CD4-positive, alpha-beta T cell (primary cell): ENCODE results near the gene GNLY. TPM values are rescaled to one million over a fixed set of nuclear protein-coding genes. Genes with fewer than 3 reads are reported as not detected.

Experiments
- ATAC-seq: fragments of 200-7000 bp; cut with Tn5 transposase; one replicate; pipeline ENCODE4 v1.10.0; 2022; ENCODE audit warnings: mild to moderate bottlenecking; ENCODE audit not compliant: poor library complexity
- CTCF ChIA-PET: fragments of 350-600 bp; sonication (Branson Sonifier 250); formaldehyde crosslinking; loops from one replicate; lab custom pipeline; 2021; ENCODE audit warnings: antibody characterized with exemption, inconsistent platforms; lab: Charles Lee
- POLR2A ChIA-PET: fragments of 350-600 bp; sonication (Branson Sonifier 250); formaldehyde crosslinking; loops from one replicate; lab custom pipeline; 2021; ENCODE audit warnings: antibody characterized with exemption, inconsistent platforms; lab: Charles Lee
- DNase-seq, 14 experiments: peaks; one replicate each; pipeline ENCODE4 v3.0.0-alpha.2; 2013 to 2020; ENCODE audit warnings: mixed read lengths in 2 of 14
- H3K27ac ChIP-seq, 2 donors: one replicate each; pipeline versions ENCODE4 v1.5.1 to v1.7.0; 2013; ENCODE audit warnings: low read length in 2 of 2, low read depth in 1 of 2, mild to moderate bottlenecking in 1 of 2
- H3K27me3 ChIP-seq, 2 experiments: 1 replicate in 1 of 2; 2 replicates in 1 of 2; pipeline versions ENCODE4 v1.6.1 to v1.7.0; 2013; ENCODE audit warnings: low read length in 2 of 2, control low read depth in 1 of 2, mild to moderate bottlenecking in 1 of 2, moderate library complexity in 1 of 2; ENCODE audit not compliant: insufficient read depth in 2 of 2, control insufficient read depth in 1 of 2
- H3K36me3 ChIP-seq: one replicate; pipeline ENCODE4 v1.6.1; 2013; ENCODE audit warnings: low read length, control low read depth; ENCODE audit not compliant: insufficient read depth
- H3K4me1 ChIP-seq: one replicate; pipeline ENCODE4 v1.6.1; 2013; ENCODE audit warnings: low read length, control low read depth; ENCODE audit not compliant: insufficient read depth
- H3K4me3 ChIP-seq: one replicate; pipeline ENCODE4 v1.5.1; 2013; ENCODE audit warnings: mild to moderate bottlenecking, low read length, moderate library complexity
- H3K9me3 ChIP-seq, 2 experiments: 1 replicate in 1 of 2; 2 replicates in 1 of 2; pipeline versions ENCODE4 v1.6.1 to v1.7.0; 2013; ENCODE audit warnings: low read length in 2 of 2, mild to moderate bottlenecking in 2 of 2, control low read depth in 1 of 2, moderate library complexity in 1 of 2; ENCODE audit not compliant: control insufficient read depth in 1 of 2, insufficient read depth in 1 of 2
- H3K27ac Mint-ChIP-seq: one replicate; pipeline ENCODE4 v1.8.0; 2020; ENCODE audit warnings: mixed read lengths
- H3K27me3 Mint-ChIP-seq: one replicate; pipeline ENCODE4 v1.8.0; 2021; ENCODE audit warnings: mixed read lengths
- H3K36me3 Mint-ChIP-seq: one replicate; pipeline ENCODE4 v1.8.0; 2021; ENCODE audit warnings: low read depth, mixed read lengths
- H3K4me1 Mint-ChIP-seq: one replicate; pipeline ENCODE4 v1.8.0; 2021; ENCODE audit warnings: low read depth, mixed read lengths
- H3K4me3 Mint-ChIP-seq: one replicate; pipeline ENCODE4 v1.8.0; 2020; ENCODE audit warnings: mild to moderate bottlenecking, mixed read lengths
- H3K9me3 Mint-ChIP-seq: one replicate; pipeline ENCODE4 v1.8.0; 2020; ENCODE audit warnings: mixed read lengths
- CTCF ChIP-seq: fragments of 200-600 bp; IDR thresholded peaks from one replicate; pipeline ENCODE4 v1.8.0; 2022; ENCODE audit warnings: antibody characterized with exemption, mild to moderate bottlenecking
- intact Hi-C, 2 experiments: fragments of 100-400 bp; cut with DNase I in 1 of 2; cut with micrococcal nuclease in 1 of 2; formaldehyde crosslinking; loops; one replicate each; pipeline versions ENCODE4 v1.15.1 to v1.9.0; 2023 to 2025; cut with DNase I, micrococcal nuclease
- total RNA-seq, 174 experiments: library from RNA in 2 of 174; stranded (reverse) in 2 of 174; gene quantifications; one replicate each; pipeline ENCODE4 v1.2.3 and lab custom pipeline; 2021 to 2026

Gene GNLY
- total RNA-seq, 2 experiments from 2014 or later = 45.1 TPM

DNA sequence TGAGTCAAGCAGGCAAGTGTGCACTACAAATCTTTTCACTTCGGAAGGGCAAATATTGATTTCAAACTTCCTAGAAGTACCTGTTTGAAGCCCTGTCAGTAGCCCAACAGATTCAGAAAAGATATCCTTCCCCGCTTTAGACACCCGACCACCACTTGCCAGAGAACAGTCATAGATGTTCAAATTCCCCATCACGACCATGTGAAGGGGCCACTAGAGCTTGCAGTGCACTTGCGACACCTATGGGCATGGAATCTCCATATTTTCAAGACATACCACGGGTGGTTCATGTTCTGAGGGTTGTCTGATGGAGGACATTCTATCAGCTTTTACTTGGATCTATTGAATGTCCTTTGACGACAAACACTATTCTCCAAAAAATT, 23.8 kb downstream of the GNLY start:
- DNase-seq (peak in 1 of 14 experiments; percentile 15), ATAC-seq (no peak)
- Histone ChIP-seq H3K27me3 (no peaks in the 10 kb centered on the region), H3K9me3 (no peaks in the 10 kb centered on the region), H3K36me3 (no peaks in the 10 kb centered on the region), H3K4me1 (peaks cover 4% of the 10 kb centered on the region), H3K4me3 (no peak overlapping the region), H3K27ac (no peak overlapping the region)
- intact Hi-C loops = no loop called here
- POLR2A ChIA-PET = no interaction called here
- H3K9me3 Mint-ChIP-seq = no peaks in the 10 kb centered on the region
- no peak overlapping the region for H3K27ac Mint-ChIP-seq
- H3K4me1 Mint-ChIP-seq = no peaks in the 10 kb centered on the region
- H3K36me3 Mint-ChIP-seq = no peaks in the 10 kb centered on the region
- no peak for TF ChIP-seq CTCF
- CTCF ChIA-PET = interaction anchor here (0.9 kb wide), 1 partner anchor 11 kb away, joined by 4 read pairs; no protein-coding TSS in a partner anchor
- no peaks in the 10 kb centered on the region for H3K27me3 Mint-ChIP-seq
- no peak overlapping the region for H3K4me3 Mint-ChIP-seq

- H3K27me3 Mint-ChIP-seq = no peaks in the 10 kb centered on the region
- intact Hi-C loops = no loop called here
- no peak overlapping the region for H3K4me3 Mint-ChIP-seq
- CTCF ChIA-PET = interaction anchor here (2.7 to 2.8 kb wide), 2 partner anchors 10 to 12 kb away, joined by 6 to 8 read pairs; no protein-coding TSS in a partner anchor
- Histone ChIP-seq H3K4me3 (no peak overlapping the region), H3K36me3 (no peaks in the 10 kb centered on the region), H3K9me3 (no peaks in the 10 kb centered on the region), H3K27ac (no peak overlapping the region), H3K27me3 (no peaks in the 10 kb centered on the region), H3K4me1 (peaks cover 4% of the 10 kb centered on the region)
- POLR2A ChIA-PET = no interaction called here
- H3K36me3 Mint-ChIP-seq = no peaks in the 10 kb centered on the region
- no peaks in the 10 kb centered on the region for H3K4me1 Mint-ChIP-seq
- TF ChIP-seq CTCF = no peak
- no peak overlapping the region for H3K27ac Mint-ChIP-seq
- H3K9me3 Mint-ChIP-seq = no peaks in the 10 kb centered on the region
- DNase-seq (peak in 1 of 14 experiments; percentile 16), ATAC-seq (no peak)
These were observed 24.8 kb downstream of the GNLY start for GRCh38 chr2:85718885-85719492.

GRCh38 chr2:85719609-85720240, 25.6 kb downstream of the GNLY start:
- no peak overlapping the region for H3K27ac Mint-ChIP-seq
- POLR2A ChIA-PET = no interaction called here
- Histone ChIP-seq H3K27ac (no peak overlapping the region), H3K27me3 (no peaks in the 10 kb centered on the region), H3K4me3 (no peak overlapping the region), H3K4me1 (no peaks in the 10 kb centered on the region), H3K36me3 (no peaks in the 10 kb centered on the region), H3K9me3 (no peaks in the 10 kb centered on the region)
- DNase-seq (peak in 1 of 14 experiments; percentile 25), ATAC-seq (no peak)
- CTCF ChIA-PET = interaction anchor here (2.7 to 2.8 kb wide), 2 partner anchors 9 to 12 kb away, joined by 6 to 8 read pairs; no protein-coding TSS in a partner anchor
- H3K4me3 Mint-ChIP-seq = no peak overlapping the region
- H3K36me3 Mint-ChIP-seq = no peaks in the 10 kb centered on the region
- H3K27me3 Mint-ChIP-seq = no peaks in the 10 kb centered on the region
- intact Hi-C loops = no loop called here
- no peaks in the 10 kb centered on the region for H3K4me1 Mint-ChIP-seq
- TF ChIP-seq CTCF = no peak
- no peaks in the 10 kb centered on the region for H3K9me3 Mint-ChIP-seq
